ENCODE measurements around the gene LCN15. TPM values are rescaled to one million over a fixed set of nuclear protein-coding genes. Genes with fewer than 3 reads are reported as not detected.

Gene LCN15
- total RNA-seq, 1 donor from 2014 or later: 1.3 TPM

GRCh38 chr9:136726631-136727191 lies 37.6 kb downstream of the LCN15 start:
- Mint-ChIP-seq H3K36me3 (peaks cover 15% of the 10 kb centered on the region), H3K9me3 (no peaks in the 10 kb centered on the region), H3K4me1 (peaks cover 29% of the 10 kb centered on the region), H3K27ac (peak overlapping the region; percentile 85), H3K4me3 (peak overlapping the region; percentile 90), H3K27me3 (ENCODE audit: low read depth) (no peaks in the 10 kb centered on the region)
- DNase-seq (ENCODE audit: low spot score in 2 of 2, unreplicated experiment in 2 of 2): no peak
- TF ChIP-seq, protein P1, sequence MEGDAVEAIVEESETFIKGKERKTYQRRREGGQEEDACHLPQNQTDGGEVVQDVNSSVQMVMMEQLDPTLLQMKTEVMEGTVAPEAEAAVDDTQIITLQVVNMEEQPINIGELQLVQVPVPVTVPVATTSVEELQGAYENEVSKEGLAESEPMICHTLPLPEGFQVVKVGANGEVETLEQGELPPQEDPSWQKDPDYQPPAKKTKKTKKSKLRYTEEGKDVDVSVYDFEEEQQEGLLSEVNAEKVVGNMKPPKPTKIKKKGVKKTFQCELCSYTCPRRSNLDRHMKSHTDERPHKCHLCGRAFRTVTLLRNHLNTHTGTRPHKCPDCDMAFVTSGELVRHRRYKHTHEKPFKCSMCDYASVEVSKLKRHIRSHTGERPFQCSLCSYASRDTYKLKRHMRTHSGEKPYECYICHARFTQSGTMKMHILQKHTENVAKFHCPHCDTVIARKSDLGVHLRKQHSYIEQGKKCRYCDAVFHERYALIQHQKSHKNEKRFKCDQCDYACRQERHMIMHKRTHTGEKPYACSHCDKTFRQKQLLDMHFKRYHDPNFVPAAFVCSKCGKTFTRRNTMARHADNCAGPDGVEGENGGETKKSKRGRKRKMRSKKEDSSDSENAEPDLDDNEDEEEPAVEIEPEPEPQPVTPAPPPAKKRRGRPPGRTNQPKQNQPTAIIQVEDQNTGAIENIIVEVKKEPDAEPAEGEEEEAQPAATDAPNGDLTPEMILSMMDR (IDR thresholded peaks at IDR 0.05; ENCODE audit: unreplicated experiment): no peak

DNA sequence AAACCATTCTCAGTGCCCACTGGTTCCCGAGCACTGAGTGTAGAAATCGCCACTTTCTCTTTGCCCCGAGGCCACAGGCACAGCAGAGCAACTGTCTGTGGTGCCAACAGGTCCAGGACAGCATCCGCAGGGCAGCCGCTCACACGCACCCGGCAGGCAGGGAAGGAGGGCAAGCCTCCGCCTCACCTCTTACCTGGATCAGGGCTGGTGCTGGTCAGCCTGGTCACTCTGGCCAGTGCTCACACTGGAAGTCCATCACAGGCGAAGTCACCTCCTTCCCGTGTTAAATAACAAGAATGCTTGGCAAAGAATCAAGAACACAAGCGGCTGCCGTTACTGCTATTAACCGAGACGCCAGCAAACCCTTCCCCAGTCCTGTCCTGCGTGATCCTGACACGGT lies 38.2 kb downstream of the LCN15 start:
- Mint-ChIP-seq H3K27ac (peak overlapping the region; percentile 85), H3K36me3 (peaks cover 15% of the 10 kb centered on the region)
- TF ChIP-seq, protein P1 (IDR thresholded peaks at IDR 0.05; ENCODE audit: unreplicated experiment): no peak

DNA sequence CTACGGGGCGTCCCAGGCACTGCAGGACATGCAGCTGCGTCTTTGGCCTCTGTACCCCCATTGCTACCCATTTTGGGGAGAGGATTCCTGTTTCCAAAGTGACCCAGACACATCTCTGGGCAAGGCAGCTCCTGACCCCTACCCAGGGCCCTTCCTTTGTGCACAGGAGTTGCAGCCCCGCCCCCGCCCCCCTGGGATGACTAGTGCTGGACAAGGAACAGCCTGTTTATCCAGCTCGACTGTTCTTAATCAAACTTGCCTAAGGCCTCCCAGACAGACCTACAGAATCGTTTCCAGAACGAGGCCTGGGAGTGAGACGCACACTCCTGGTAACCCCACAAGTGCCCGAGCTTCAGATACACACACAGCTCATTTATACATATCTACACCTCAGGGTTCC lies 38.7 kb downstream of the LCN15 start:
- H3K4me3 Mint-ChIP-seq: peak overlapping the region; percentile 90
- DNase-seq (ENCODE audit: low spot score in 2 of 2, unreplicated experiment in 2 of 2): no peak
- peaks cover 31% of the 10 kb centered on the region for H3K4me1 Mint-ChIP-seq
- no peaks in the 10 kb centered on the region for H3K27me3 Mint-ChIP-seq (ENCODE audit: low read depth)
- no peaks in the 10 kb centered on the region for H3K9me3 Mint-ChIP-seq
- H3K36me3 Mint-ChIP-seq: peaks cover 15% of the 10 kb centered on the region
- peak overlapping the region; percentile 6 for H3K27ac Mint-ChIP-seq
- TF ChIP-seq, protein P1 (IDR thresholded peaks at IDR 0.05; ENCODE audit: unreplicated experiment): no peak

More for the DNA sequence above, 38.2 kb downstream of the LCN15 start:
- Mint-ChIP-seq H3K4me3 (peak overlapping the region; percentile 90), H3K9me3 (no peaks in the 10 kb centered on the region), H3K4me1 (peaks cover 30% of the 10 kb centered on the region), H3K27me3 (ENCODE audit: low read depth) (no peaks in the 10 kb centered on the region)
- no peak for DNase-seq (ENCODE audit: low spot score in 2 of 2, unreplicated experiment in 2 of 2)

DNA sequence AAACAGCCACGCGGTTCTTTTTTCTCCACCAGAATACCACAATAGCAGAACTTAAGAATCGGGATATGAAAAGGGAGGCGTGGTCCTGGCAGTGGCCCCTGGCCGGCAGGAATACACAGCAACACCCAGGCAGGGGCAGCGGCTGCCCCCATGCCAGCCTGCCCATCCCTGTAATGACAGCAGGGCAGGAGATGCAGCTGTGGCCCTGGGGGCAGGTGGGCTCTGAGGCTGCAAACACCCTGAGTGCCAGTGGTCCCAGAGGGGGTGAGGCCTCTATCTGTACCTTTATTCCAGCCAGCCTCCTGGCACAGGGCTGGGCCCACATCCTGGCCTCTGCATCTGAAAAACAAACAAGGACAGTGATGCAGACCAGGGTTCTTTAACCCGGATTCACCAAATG lies 39.5 kb downstream of the LCN15 start:
- no peaks in the 10 kb centered on the region for H3K9me3 Mint-ChIP-seq
- no peak overlapping the region for H3K4me3 Mint-ChIP-seq
- peaks cover 15% of the 10 kb centered on the region for H3K36me3 Mint-ChIP-seq
- H3K27ac Mint-ChIP-seq: no peak overlapping the region
- no peaks in the 10 kb centered on the region for H3K27me3 Mint-ChIP-seq (ENCODE audit: low read depth)
- TF ChIP-seq, protein P1 (IDR thresholded peaks at IDR 0.05; ENCODE audit: unreplicated experiment): no peak
- peaks cover 31% of the 10 kb centered on the region for H3K4me1 Mint-ChIP-seq
- DNase-seq (ENCODE audit: low spot score in 2 of 2, unreplicated experiment in 2 of 2): no peak

- no peak overlapping the region for H3K27ac Mint-ChIP-seq
- no peaks in the 10 kb centered on the region for H3K9me3 Mint-ChIP-seq
- no peak overlapping the region for H3K4me3 Mint-ChIP-seq
- no peaks in the 10 kb centered on the region for H3K27me3 Mint-ChIP-seq (ENCODE audit: low read depth)
- H3K36me3 Mint-ChIP-seq: peaks cover 15% of the 10 kb centered on the region
- DNase-seq (ENCODE audit: low spot score in 2 of 2, unreplicated experiment in 2 of 2): no peak
- TF ChIP-seq, protein P1 (IDR thresholded peaks at IDR 0.05; ENCODE audit: unreplicated experiment): no peak
- H3K4me1 Mint-ChIP-seq: peaks cover 29% of the 10 kb centered on the region
These were observed 40.3 kb downstream of the LCN15 start for GRCh38 chr9:136723989-136724388.
